HG03558 (cell line): ENCODE results near the gene COL8A1.

ENCODE experiments used
- ATAC-seq: cut with Tn5 transposase; IDR thresholded peaks from one replicate; pipeline ENCODE4 v1.9.1; 2021; ENCODE audit warnings: moderate number of reproducible peaks; ENCODE audit not compliant: unreplicated experiment; ENCODE audit errors: extremely low read depth

Gene COL8A1

GRCh38 chr3:99668044-99668443, 29.6 kb downstream of the COL8A1 start:
- ATAC-seq = no peak

DNA sequence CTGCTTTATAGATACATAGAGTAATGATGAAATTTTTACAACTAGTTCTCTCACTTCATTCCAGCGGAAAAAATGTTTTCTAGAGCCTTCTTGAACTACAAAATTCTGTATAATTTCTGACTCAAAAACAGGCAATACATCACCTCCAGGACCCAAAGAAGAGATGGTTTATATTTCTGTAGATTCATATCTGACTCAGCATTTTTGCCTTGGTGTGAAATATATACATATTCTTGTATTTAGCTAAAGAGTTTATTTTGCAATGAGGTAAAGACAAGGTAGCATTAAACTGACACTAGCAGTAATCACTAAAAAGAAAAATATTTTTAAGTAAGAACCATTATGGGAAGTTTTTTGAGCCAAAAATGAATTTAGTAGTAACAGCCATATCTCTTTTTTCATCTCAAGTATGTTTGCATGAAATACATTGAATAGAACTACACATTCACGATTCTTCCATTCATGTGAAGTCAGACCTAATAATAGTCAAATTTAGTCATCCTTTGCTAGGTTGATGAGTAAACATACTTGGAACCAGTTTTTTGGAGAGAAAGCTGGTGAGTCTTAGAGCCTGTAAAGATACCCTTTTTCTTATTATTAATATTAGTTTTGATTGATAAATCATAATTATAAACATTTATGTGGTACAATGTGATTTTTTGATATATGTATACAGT, 31.6 kb downstream of the COL8A1 start:
- ATAC-seq = no peak

GRCh38 chr3:99670556-99670950, 32.2 kb downstream of the COL8A1 start:
- no peak for ATAC-seq

DNA sequence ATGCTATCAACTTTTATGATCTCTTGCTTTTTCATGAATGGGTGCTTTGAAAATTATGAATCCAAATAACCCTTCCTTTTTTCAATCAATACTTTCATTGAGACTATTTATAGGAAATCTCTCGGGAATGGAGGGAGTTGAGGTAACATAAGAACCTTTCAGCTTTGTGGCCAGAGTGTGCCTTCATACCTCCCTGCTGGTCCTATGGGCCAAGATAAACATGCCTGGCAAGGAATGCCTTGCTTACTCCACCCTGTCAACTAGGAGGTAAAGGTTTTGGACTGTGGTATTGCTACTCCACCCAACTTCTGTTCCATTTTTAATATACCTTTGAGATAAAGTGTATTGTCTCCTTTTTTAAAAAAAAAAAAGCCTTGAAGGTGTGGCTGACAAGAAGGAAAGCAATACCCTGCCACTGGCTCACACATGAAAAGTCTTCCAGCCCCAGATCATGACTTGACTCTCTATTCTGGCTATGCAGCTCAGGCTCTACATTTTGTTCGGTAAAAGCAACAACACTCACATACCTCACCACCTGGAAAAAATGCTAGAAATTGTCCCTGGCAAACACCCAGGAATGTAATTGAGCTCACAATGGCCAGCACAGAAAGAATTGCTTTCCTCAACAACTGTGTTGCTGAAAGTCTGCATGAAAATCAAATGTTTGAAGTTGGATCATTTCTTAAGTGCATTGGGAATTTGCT, 35.8 kb downstream of the COL8A1 start:
- no peak for ATAC-seq

- no peak for ATAC-seq
Measured at GRCh38 chr3:99678023-99678422, 39.6 kb downstream of the COL8A1 start.

- no peak for ATAC-seq
Measured at GRCh38 chr3:99678896-99679295, 40.5 kb downstream of the COL8A1 start.

GRCh38 chr3:99681512-99681911, 43.1 kb downstream of the COL8A1 start:
- ATAC-seq = no peak

DNA sequence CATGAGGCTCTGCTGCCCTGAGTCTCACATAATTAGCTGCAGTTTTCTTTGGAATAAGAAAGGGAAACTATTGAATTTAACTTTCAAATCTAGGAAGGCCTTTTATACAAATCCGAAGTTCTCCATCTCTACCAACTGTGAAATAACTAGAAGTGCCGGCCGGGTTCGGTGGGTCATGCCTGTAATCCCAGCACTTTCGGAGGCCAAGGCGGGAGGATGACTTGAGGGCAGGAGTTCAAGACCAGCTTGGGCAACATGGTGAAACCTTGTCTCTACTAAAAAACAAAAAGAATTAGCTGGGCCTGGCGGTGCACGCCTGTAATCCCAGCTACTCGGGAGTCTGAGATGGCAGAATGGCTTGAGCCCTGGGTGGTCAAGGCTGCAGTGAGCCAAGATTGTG, 43.6 kb downstream of the COL8A1 start:
- no peak for ATAC-seq

GRCh38 chr3:99683465-99683864, 45.1 kb downstream of the COL8A1 start:
- no peak for ATAC-seq

DNA sequence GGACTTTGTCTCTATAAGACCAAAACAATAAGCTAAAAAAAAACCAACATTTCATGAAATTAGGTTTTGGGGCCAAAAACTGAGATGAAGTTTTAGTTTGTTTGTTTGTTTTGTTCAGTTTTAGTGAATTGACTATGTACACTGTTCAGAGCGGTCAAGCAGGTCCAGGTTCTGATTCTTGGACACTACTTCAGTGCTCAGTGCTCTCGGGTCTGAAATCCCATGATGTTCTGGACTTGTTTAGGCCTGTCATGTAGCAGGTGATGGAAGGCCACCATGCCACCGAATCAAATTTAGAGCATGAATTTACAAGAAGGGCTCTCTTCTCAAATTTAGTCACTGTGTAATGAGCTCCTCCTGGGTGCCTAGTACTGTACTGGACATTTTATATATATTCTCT, 45.5 kb downstream of the COL8A1 start:
- no peak for ATAC-seq

DNA sequence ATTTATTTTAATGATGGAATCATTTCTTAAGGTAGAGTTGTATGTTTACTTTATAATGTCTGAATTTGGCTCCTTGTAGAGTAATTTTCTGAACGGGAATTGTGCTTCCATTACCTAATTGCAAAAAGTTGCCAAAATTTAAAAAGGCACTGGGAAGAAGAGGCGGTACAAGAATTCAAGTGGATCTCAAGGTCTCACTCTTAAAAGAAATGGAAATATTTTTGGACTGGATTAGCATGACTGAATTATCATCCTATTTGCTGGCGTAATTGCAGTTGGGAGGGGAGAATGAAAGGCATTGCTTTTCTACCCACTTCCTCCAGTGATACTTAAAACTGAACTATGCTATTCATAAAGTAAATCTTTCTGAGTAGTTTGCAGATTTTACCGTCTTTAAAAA, 46.2 kb downstream of the COL8A1 start:
- ATAC-seq = no peak

GRCh38 chr3:99686469-99686868, 48.1 kb downstream of the COL8A1 start:
- no peak for ATAC-seq

DNA sequence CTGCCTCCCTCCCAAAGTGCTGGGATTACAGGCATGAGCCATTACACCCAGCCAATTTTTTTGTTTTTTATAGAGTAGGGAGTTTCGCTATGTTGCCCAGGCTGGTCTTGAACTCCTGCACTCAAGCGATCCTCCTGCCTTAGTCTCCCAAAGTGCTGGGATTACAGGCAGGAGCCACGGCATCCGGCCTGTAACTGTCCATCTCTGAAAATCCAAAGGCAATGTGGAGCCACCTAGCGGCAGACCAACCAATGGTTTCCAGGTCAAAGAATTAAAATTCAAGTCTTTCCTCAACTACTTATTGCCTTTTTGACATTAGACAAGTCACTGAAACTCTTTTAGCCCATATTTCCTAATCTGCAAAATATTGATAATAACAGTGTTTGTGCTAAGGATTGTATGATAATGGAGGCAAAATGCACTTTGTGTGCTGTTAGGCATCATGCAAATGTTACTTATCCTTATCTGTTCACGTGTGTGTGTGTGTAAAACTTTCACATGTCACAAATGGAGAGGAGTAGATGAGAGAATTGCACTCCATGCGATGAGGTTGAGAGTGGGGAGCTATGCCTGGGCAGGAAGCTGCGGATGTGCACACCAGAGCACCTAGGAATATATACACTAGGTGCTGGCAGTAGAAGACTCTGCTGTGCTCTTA, 48.7 kb downstream of the COL8A1 start:
- ATAC-seq = no peak

DNA sequence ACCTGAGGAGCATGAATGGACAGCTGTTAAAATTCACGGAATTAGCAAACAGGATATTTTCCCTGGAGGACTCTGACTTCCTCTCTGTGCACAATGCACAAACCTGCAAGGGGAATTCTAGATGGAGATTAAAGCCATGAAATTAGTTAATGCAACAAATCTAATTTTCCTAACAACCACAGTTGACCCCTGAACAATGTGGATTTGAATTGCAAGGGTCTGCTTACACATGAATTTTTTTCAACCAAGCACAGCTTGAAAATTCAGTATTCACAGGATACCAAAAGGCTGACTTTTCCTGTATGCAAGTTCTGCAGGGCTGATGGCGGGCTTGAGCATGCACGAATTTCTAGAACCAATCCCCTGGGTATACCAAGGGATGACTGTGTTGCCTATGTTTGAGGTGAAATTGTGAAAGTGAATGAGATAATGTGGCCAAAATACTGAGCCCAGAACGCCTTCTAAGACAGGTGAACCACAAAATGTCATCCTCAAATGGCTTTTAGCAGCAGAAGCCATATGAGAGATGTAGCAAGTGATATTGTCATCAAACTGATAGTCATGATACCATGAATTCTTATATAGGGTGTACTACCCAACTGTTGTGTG, 52.5 kb downstream of the COL8A1 start:
- ATAC-seq = no peak

GRCh38 chr3:99693636-99694035, 55.2 kb downstream of the COL8A1 start:
- no peak for ATAC-seq

- no peak for ATAC-seq
Measured at GRCh38 chr3:99696497-99696896, 58.1 kb downstream of the COL8A1 start.

GRCh38 chr3:99697250-99697649, 58.9 kb downstream of the COL8A1 start:
- ATAC-seq = no peak

DNA sequence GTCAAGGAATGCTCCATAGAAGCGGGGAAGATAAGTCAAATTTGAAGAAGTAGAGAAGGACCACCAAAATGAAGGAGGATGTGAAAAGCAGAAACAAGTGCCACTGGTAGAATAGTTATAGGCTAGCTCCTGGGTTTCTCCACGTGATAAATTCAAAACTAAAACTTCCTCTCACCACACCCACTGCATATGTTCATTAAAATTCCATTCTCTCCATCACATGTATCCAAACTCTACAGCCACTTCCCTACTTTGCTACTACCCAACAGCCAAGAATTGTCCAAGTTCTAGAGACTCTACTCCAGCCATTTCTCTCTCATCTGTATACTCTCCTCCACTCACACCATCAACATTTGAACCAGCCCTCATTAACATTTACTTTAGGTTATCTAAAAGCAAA, 60.5 kb downstream of the COL8A1 start:
- no peak for ATAC-seq

- ATAC-seq = no peak
Measured at GRCh38 chr3:99699841-99700240, 61.4 kb downstream of the COL8A1 start.

DNA sequence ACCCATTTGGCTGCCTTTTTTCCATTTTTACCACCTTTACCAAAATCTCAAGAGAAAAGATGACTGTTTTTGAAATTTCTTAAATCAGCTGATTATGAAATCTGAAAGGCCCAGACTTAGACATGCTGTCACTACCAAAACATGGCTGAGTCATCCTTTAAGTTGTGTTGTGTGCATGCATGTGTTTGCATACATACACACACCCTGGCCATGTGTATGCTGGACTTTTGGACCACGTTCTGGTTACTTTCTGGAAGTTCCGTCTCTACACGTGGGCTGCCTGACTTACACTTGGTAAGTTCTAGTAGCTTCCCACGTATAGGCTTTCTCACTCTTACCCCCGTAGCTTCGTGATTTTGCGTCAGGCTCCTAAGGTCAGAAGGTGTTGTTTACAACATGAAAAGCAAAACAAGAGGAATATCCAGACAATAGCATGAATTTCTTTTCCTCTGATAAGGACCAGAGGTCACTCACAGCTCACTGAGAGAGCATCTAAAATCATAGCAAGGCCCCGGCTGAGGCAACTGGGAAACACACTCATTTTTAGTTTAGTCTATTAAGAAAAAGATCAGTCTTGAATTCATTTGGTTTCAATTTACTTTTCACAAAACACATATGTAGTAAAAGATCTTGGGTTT, 62.4 kb downstream of the COL8A1 start:
- ATAC-seq = no peak
